Epithelial cell of esophagus (primary cell): Measurements from ENCODE around the gene NRG3.

Experiments
- DNase-seq: peaks from one replicate; pipeline ENCODE4 v3.0.0; 2010; ENCODE audit warnings: low read depth
- H3K4me3 ChIP-seq: 2 replicates; pipeline ENCODE4 v1.5.1; 2011; ENCODE audit warnings: mild to moderate bottlenecking, low read length, control low read depth
- CTCF ChIP-seq: IDR thresholded peaks from 2 replicates; pipeline ENCODE4 v1.5.1; 2011; ENCODE audit warnings: low read depth, mild to moderate bottlenecking, low read length, control low read depth, inconsistent platforms; ENCODE audit not compliant: insufficient read depth; ENCODE audit errors: missing control alignments

NRG3 gene

GRCh38 chr10:82150123-82150900, 275.3 kb downstream of the NRG3 start:
- no peak overlapping the region for H3K4me3 ChIP-seq
- TF ChIP-seq CTCF = no peak
- DNase-seq = no peak

GRCh38 chr10:82160307-82160706, 285.3 kb downstream of the NRG3 start:
- no peak for TF ChIP-seq CTCF
- no peak overlapping the region for H3K4me3 ChIP-seq
- no peak for DNase-seq

GRCh38 chr10:82161264-82161663, 286.3 kb downstream of the NRG3 start:
- no peak for TF ChIP-seq CTCF
- no peak overlapping the region for H3K4me3 ChIP-seq
- no peak for DNase-seq

- DNase-seq = no peak
- no peak overlapping the region for H3K4me3 ChIP-seq
- TF ChIP-seq CTCF = no peak
Observed at GRCh38 chr10:82162549-82163195, 287.7 kb downstream of the NRG3 start.

GRCh38 chr10:82171899-82172298, 296.9 kb downstream of the NRG3 start:
- no peak overlapping the region for H3K4me3 ChIP-seq
- DNase-seq = no peak
- TF ChIP-seq CTCF = no peak

- TF ChIP-seq CTCF = no peak
- DNase-seq = no peak
- no peak overlapping the region for H3K4me3 ChIP-seq
Observed at GRCh38 chr10:82176587-82176986, 301.6 kb downstream of the NRG3 start.
